ENCODE data around the gene NTM.

DNA sequence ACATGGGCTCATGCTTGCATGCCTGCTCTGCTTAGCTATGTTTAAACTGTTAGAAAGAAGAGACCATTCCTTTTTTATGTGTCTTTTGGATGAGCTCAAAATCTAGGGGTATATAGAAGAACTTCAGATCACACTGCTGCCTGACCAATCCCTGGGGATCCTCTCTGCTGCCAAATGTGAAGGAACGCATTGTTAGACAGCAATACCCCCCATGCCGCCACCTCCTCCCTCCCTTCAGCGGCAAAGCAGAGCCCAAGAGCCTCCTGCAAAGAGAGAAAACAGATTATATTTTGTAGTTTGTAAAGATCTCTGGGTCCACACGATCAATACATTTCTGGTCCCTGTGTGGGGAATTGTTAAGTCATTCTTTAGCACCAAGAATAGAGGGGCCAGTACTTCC is 677.6 kb downstream of the NTM start:
- no peak for TF ChIP-seq POLR2A (IDR thresholded peaks at IDR 0.05)
- TF ChIP-seq, protein P1, sequence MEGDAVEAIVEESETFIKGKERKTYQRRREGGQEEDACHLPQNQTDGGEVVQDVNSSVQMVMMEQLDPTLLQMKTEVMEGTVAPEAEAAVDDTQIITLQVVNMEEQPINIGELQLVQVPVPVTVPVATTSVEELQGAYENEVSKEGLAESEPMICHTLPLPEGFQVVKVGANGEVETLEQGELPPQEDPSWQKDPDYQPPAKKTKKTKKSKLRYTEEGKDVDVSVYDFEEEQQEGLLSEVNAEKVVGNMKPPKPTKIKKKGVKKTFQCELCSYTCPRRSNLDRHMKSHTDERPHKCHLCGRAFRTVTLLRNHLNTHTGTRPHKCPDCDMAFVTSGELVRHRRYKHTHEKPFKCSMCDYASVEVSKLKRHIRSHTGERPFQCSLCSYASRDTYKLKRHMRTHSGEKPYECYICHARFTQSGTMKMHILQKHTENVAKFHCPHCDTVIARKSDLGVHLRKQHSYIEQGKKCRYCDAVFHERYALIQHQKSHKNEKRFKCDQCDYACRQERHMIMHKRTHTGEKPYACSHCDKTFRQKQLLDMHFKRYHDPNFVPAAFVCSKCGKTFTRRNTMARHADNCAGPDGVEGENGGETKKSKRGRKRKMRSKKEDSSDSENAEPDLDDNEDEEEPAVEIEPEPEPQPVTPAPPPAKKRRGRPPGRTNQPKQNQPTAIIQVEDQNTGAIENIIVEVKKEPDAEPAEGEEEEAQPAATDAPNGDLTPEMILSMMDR (IDR thresholded peaks at IDR 0.05), result no peak
- no peak for TF ChIP-seq POLR2AphosphoS5 (IDR thresholded peaks at IDR 0.05)
- TF ChIP-seq EP300 (IDR thresholded peaks at IDR 0.05), result no peak
